Stimulated activated CD8-positive, alpha-beta memory T cell treated with anti-CD3 and anti-CD28 coated beads, Interleukin-12 subunit alpha, Interleukin-12 subunit beta, amount 100 ng/mL, for 24 hours (primary cell): ENCODE measurements around the gene MLIP.
"Not testable (repeated sequence)": the region's sequence is repeated elsewhere in the genome, so short reads cannot be mapped to it uniquely, and the experiment has no call there.

ENCODE experiments used
- DNase-seq: peaks from one replicate; pipeline ENCODE4 v3.0.0-alpha.2; 2020; ENCODE audit errors: extremely low read depth

MLIP gene

GRCh38 chr6:54217018-54217417, 105.8 kb downstream of the MLIP start:
- DNase-seq, result no peak

GRCh38 chr6:54222217-54222616, 111.0 kb downstream of the MLIP start:
- no peak for DNase-seq

- no peak for DNase-seq
Observed at GRCh38 chr6:54232703-54233102, 121.5 kb downstream of the MLIP start.

- DNase-seq, result no peak
Observed at GRCh38 chr6:54234539-54234938, 123.3 kb downstream of the MLIP start.

- DNase-seq, result no peak
Observed at GRCh38 chr6:54236984-54237383, 125.7 kb downstream of the MLIP start.

- DNase-seq, result no peak
Observed at GRCh38 chr6:54238396-54238795, 127.2 kb downstream of the MLIP start.

- no peak for DNase-seq
Observed at GRCh38 chr6:54243699-54244098, 132.5 kb downstream of the MLIP start.

GRCh38 chr6:54244430-54244829, 133.2 kb downstream of the MLIP start:
- DNase-seq, result no peak

GRCh38 chr6:54245265-54245664, 134.0 kb downstream of the MLIP start:
- no peak for DNase-seq

- no peak for DNase-seq
Observed at GRCh38 chr6:54248319-54248718, 137.1 kb downstream of the MLIP start.

- no peak for DNase-seq
Observed at GRCh38 chr6:54248994-54249393, 137.8 kb downstream of the MLIP start.

- DNase-seq, result not testable (repeated sequence)
Observed at GRCh38 chr6:54249812-54250211, 138.6 kb downstream of the MLIP start.

- no peak for DNase-seq
Observed at GRCh38 chr6:54252496-54252895, 141.3 kb downstream of the MLIP start.

- no peak for DNase-seq
Observed at GRCh38 chr6:54252916-54253315, 141.7 kb downstream of the MLIP start.

GRCh38 chr6:54254886-54255285, 143.6 kb downstream of the MLIP start:
- no peak for DNase-seq

- no peak for DNase-seq
Observed at GRCh38 chr6:54255886-54256285, 144.6 kb downstream of the MLIP start.

- no peak for DNase-seq
Observed at GRCh38 chr6:54260025-54260424, 148.8 kb downstream of the MLIP start.

- no peak for DNase-seq
Observed at GRCh38 chr6:54262499-54262898, 151.3 kb downstream of the MLIP start.

GRCh38 chr6:54262971-54263370, 151.7 kb downstream of the MLIP start:
- DNase-seq, result no peak

- no peak for DNase-seq
Observed at GRCh38 chr6:54264581-54265272, 153.5 kb downstream of the MLIP start.

GRCh38 chr6:54266400-54266923, 155.2 kb downstream of the MLIP start:
- DNase-seq, result no peak

- DNase-seq, result no peak
Observed at GRCh38 chr6:54267798-54268197, 156.6 kb downstream of the MLIP start.

GRCh38 chr6:54273214-54273820, 162.1 kb downstream of the MLIP start:
- no peak for DNase-seq

- DNase-seq, result no peak
Observed at GRCh38 chr6:54274383-54274782, 163.1 kb downstream of the MLIP start.
